Measurements from ENCODE around the gene C1QTNF3.
A peak's percentile ranks its signal among the peaks of the same experiment; 100 is the strongest.

C1QTNF3 gene

GRCh38 chr5:34045996-34046395 lies 3.0 kb upstream of the C1QTNF3 start:
- DNase-seq (ENCODE audit: low read depth): peak; percentile 84
- TF ChIP-seq CTCF (conservative IDR thresholded peaks at IDR 0.05; ENCODE audit: control insufficient read depth, insufficient read depth, low read depth, low read length): no peak
- H3K4me3 ChIP-seq (ENCODE audit: control insufficient read depth, low read depth, low read length): no peak overlapping the region

- H3K4me3 ChIP-seq (ENCODE audit: control insufficient read depth, low read depth, low read length): no peak overlapping the region
- no peak for TF ChIP-seq CTCF (conservative IDR thresholded peaks at IDR 0.05; ENCODE audit: control insufficient read depth, insufficient read depth, low read depth, low read length)
- peak; percentile 16 for DNase-seq (ENCODE audit: low read depth)
These were observed 2.0 kb upstream of the C1QTNF3 start for GRCh38 chr5:34045023-34045422.

GRCh38 chr5:34042321-34042720 lies 692 bp downstream of the C1QTNF3 start:
- no peak overlapping the region for H3K4me3 ChIP-seq (ENCODE audit: control insufficient read depth, low read depth, low read length)
- no peak for TF ChIP-seq CTCF (conservative IDR thresholded peaks at IDR 0.05; ENCODE audit: control insufficient read depth, insufficient read depth, low read depth, low read length)
- no peak for DNase-seq (ENCODE audit: low read depth)

- no peak overlapping the region for H3K4me3 ChIP-seq (ENCODE audit: control insufficient read depth, low read depth, low read length)
- TF ChIP-seq CTCF (conservative IDR thresholded peaks at IDR 0.05; ENCODE audit: control insufficient read depth, insufficient read depth, low read depth, low read length): no peak
- no peak for DNase-seq (ENCODE audit: low read depth)
These were observed 1.6 kb downstream of the C1QTNF3 start for GRCh38 chr5:34041247-34041972.

GRCh38 chr5:34040472-34040871 lies 2.5 kb downstream of the C1QTNF3 start:
- no peak for TF ChIP-seq CTCF (conservative IDR thresholded peaks at IDR 0.05; ENCODE audit: control insufficient read depth, insufficient read depth, low read depth, low read length)
- no peak for DNase-seq (ENCODE audit: low read depth)
- H3K4me3 ChIP-seq (ENCODE audit: control insufficient read depth, low read depth, low read length): no peak overlapping the region

GRCh38 chr5:34039398-34040157 lies 3.4 kb downstream of the C1QTNF3 start:
- no peak overlapping the region for H3K4me3 ChIP-seq (ENCODE audit: control insufficient read depth, low read depth, low read length)
- no peak for TF ChIP-seq CTCF (conservative IDR thresholded peaks at IDR 0.05; ENCODE audit: control insufficient read depth, insufficient read depth, low read depth, low read length)
- DNase-seq (ENCODE audit: low read depth): no peak

All from fibroblast of mammary gland (primary cell).